Measurements from ENCODE around the gene NR5A1. TPM values are rescaled to one million over a fixed set of nuclear protein-coding genes. Genes with fewer than 3 reads are reported as not detected.

Gene NR5A1
- total RNA-seq, 1 donor from 2014 or later = 1.2 TPM

Other genes starting within 250 kb of the NR5A1 start
- 44.4 TPM for gene NEK6, start 249.4 kb downstream of the NR5A1 start, total RNA-seq
- 121 TPM for gene PSMB7, start 92.0 kb downstream of the NR5A1 start, total RNA-seq
- 4.2 TPM for gene ADGRD2, start 56.9 kb downstream of the NR5A1 start, total RNA-seq

Measured in vagina (tissue), 1 donor.